Upper lobe of left lung (tissue), 4 donors: ENCODE measurements around the gene C1QL1.

Experiments
- CTCF ChIP-seq, 6 experiments: fragments of 450-650 bp in 4 of 6; fragments of 200-600 bp in 2 of 6; sonication (generic) in 2 of 6; IDR thresholded peaks; one replicate each; pipeline ENCODE4 v1.5.1; 2016 to 2019; ENCODE audit warnings: antibody characterized with exemption in 6 of 6
- POLR2A ChIP-seq, 4 donors: fragments of 450-650 bp; IDR thresholded peaks; one replicate each; pipeline ENCODE4 v1.5.1; 2016 to 2017; ENCODE audit warnings: antibody characterized with exemption in 4 of 4, mild to moderate bottlenecking in 2 of 4
- POLR2AphosphoS5 ChIP-seq, 2 donors: sonication (generic); formaldehyde crosslinking; IDR thresholded peaks; one replicate each; pipeline ENCODE4 v1.5.1; 2017; ENCODE audit warnings: antibody characterized with exemption in 2 of 2

- TF ChIP-seq POLR2A (IDR thresholded peaks at IDR 0.05) (no peak), POLR2AphosphoS5 (IDR thresholded peaks at IDR 0.05) (no peak), CTCF (IDR thresholded peaks at IDR 0.05) (no peak)
Measured at GRCh38 chr17:44988044-44988942, 20.2 kb upstream of the C1QL1 start.
